Choroid plexus epithelial cell (primary cell): Measurements from ENCODE around the gene ADAMTS19.

Experiments used
- DNase-seq: peaks from one replicate; pipeline ENCODE4 v3.0.0-alpha.2; 2010; ENCODE audit warnings: low read depth
- H3K4me3 ChIP-seq: 2 replicates; pipeline ENCODE4 v1.5.1; 2011; ENCODE audit warnings: low read depth, mild to moderate bottlenecking, control low read depth, low read length, moderate library complexity
- TF ChIP-seq, protein P1 (sequence below): conservative IDR thresholded peaks from 2 replicates; pipeline ENCODE4 v1.5.1; 2011; ENCODE audit warnings: low read depth, mild to moderate bottlenecking, control low read depth, inconsistent platforms, low read length, moderate library complexity

ADAMTS19 gene

DNA sequence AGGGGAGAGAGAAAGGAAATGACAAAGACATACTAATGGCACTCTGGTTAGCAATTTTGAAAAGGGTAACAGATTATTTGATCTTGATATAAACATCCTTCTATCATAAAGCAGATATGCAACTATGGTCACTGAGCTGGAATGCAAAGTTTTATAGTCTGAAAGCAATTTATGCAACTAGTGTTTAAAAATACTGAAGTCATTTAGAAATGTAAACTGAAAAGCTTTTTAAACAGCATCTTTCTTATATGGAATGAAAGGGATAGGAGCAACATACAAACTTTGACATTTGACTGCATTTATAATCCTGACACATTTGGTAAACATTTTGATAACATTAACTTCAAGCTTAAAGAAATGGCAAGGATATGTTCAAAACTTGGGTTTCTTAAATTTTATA lies 28.7 kb upstream of the ADAMTS19 start:
- no peak for DNase-seq
- H3K4me3 ChIP-seq, result no peak overlapping the region
- TF ChIP-seq, protein P1, sequence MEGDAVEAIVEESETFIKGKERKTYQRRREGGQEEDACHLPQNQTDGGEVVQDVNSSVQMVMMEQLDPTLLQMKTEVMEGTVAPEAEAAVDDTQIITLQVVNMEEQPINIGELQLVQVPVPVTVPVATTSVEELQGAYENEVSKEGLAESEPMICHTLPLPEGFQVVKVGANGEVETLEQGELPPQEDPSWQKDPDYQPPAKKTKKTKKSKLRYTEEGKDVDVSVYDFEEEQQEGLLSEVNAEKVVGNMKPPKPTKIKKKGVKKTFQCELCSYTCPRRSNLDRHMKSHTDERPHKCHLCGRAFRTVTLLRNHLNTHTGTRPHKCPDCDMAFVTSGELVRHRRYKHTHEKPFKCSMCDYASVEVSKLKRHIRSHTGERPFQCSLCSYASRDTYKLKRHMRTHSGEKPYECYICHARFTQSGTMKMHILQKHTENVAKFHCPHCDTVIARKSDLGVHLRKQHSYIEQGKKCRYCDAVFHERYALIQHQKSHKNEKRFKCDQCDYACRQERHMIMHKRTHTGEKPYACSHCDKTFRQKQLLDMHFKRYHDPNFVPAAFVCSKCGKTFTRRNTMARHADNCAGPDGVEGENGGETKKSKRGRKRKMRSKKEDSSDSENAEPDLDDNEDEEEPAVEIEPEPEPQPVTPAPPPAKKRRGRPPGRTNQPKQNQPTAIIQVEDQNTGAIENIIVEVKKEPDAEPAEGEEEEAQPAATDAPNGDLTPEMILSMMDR, result no peak

DNA sequence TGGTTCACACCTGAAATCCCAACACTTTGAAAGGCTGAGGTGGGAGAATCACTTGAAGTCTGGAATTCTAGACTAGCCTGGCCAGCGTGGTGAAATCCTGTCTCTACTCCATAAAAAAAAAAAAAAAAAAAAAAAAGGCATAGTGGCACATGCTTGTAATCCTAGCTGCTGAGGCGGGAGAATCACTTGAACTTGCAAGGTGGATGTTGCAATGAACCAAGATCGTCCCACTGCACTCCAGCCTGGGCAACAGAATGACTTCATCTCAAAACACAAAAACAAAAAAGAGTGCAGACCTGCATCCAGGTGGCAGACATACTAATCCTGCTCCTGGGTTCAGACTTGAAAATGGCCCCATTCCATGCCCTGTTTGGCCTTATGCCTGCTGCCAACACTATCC lies 21.8 kb upstream of the ADAMTS19 start:
- TF ChIP-seq, protein P1, result no peak
- no peak overlapping the region for H3K4me3 ChIP-seq
- DNase-seq, result no peak

DNA sequence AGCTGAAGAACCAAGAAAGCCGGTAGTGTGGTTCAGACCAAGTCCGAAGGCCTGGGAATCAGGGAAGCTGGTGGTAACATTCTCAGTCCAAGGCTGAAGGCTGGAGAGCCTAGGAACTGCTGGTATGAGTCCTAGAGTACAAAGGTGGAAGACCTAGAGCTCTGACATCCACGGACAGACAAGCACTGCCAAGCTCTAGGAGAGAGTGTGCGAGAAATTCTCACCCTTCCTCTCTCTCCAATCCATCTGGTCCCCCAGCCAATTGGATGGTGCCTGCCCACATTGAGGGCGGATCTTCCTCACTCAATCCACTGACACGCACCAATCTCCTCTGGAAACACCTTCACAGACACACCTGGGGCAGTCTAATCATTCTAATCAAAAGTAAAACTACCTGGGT lies 19.7 kb upstream of the ADAMTS19 start:
- DNase-seq, result no peak
- H3K4me3 ChIP-seq, result no peak overlapping the region
- TF ChIP-seq, protein P1, result no peak

DNA sequence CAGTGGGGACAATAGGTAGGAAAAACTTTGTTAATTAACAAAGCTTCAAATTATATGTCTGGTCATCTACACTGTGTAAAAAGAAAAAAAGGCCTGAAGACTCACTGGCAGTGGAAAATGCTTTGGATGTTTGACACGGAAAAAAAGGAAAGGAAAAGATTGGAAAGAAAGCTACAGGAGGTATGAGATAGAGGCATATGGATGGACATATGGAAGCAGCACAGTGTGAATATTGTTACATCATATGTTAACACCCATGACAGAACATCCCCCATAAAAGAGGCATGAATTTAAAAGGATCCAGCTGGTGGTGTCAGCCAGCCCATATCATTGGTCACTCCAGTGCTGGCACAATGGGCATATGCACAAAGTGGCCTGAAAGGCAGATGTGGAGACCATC lies 19.0 kb upstream of the ADAMTS19 start:
- no peak overlapping the region for H3K4me3 ChIP-seq
- TF ChIP-seq, protein P1, result no peak
- DNase-seq, result no peak

DNA sequence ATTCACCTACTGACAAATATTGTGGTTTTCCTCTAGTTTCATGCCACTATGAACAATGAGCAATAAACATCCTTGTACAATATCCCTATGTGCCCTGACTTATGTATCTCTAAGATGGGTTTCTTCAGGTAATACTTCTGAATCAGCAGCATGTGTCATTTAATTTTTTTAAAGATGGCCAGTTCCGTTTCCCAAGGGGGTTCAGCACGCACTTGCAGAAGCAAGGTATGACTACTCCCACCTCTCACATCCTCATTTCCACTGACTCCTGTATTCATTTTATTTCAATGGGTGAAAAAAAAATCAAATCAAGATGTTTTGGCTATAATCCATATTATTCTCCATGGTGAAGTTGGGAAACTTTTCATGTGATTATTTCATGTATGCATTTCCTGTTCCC lies 14.7 kb upstream of the ADAMTS19 start:
- TF ChIP-seq, protein P1, result no peak
- DNase-seq, result no peak
- no peak overlapping the region for H3K4me3 ChIP-seq

DNA sequence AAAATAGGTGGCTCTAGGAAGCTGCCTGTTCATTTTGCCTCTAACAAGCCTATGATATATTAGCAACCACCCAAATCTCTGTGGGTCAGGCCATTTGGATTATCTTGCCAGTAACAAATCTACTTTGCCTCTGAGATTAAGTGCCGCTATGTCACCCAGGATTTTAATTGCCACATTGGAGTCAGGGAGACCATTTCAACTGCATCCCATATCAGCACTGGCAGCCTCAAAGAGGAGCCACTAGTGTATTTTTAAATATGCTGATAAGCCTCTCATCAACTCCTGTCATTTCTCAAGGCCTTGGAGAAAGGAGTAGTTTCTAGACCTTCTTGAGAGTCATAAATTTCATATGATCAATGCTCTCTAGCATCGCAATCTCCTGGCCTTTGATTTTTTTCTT lies 12.1 kb upstream of the ADAMTS19 start:
- TF ChIP-seq, protein P1, result no peak
- no peak for DNase-seq
- H3K4me3 ChIP-seq, result no peak overlapping the region

DNA sequence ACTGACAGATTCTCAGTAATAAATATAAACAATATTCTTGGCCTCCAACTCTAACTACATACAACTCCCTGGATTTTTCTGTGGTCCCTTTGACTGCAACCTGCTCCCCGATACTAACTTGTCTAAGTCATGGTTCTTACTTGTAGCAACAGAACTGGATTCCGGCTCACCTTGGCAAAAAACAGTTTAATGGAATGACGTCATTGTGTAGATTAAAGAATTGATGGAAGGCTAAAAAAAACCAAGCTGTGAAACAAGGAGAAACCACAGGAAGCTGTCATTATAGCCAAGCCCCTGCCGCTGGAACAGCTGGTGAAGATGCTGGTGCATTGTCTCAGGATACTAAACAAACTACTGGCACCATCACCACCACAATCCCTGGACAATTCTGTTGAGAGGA lies 11.4 kb upstream of the ADAMTS19 start:
- H3K4me3 ChIP-seq, result no peak overlapping the region
- TF ChIP-seq, protein P1, result no peak
- DNase-seq, result no peak
